Measurements from ENCODE around the gene ATG14. TPM values are rescaled to one million over a fixed set of nuclear protein-coding genes. Genes with fewer than 3 reads are reported as not detected.
A peak's percentile ranks its signal among the peaks of the same experiment; 100 is the strongest.
"Not testable (repeated sequence)": the region's sequence is repeated elsewhere in the genome, so short reads cannot be mapped to it uniquely, and the experiment has no call there.

The ATG14 gene
- total RNA-seq = 10 to 100 TPM in 4 of 6 donors, 1 to 10 TPM in 2; 7.6 to 29.3 (median 11.1) TPM

DNA sequence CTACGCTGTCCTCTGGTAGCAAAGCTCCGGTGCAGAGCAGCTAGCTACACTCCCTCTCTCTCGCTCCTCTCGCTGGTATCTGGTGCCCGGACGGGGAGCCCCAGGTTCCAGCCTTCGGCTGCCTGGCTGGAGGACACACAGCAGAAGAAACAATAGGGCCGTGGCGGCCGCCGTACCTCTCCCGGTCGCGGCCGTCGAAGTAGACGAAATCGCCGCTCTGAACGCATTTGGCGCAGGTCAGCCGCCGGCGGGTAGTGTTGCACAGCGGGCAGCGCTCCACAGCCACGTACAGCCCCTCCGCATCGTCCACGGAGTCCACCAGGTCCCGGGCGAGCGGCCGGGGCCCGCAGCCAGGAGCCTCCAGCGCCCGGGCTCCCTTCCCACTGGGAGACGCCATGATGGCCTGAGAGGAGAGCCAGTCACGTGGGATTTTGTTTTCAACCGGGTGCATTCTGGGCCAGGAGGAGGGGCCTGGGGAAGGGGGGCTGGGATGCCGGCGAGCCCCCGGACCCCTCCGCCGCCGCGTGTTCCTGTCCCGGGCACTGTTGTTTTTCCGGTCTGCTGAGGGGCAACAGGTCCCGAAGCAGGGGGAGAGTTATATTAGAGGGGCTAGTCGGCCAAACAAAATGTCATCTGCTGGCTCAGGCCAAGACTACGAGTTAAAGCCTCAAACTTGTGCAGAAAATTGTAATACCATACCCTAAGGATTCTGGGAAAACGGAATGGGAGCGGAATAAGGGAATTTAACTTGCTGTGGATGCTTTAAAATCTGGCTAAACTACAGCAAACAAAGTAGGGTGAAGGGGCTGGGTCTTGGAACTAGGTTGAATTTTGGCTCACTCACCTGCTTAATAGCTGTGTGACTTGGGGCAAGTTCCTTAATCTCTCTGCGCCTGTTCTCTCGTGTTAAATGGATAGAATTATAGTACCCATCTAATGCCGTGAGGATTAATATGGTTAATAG lies at the start of gene ATG14:
Gene ATG14 (minus strand): TSS at position 405 of the 964 bp plus-strand sequence. CDS start 8 bp downstream, at position 397.
- peak; percentile 84 to 92 for DNase-seq
- H3K4me1 ChIP-seq = peaks cover 10 to 25% (median 19%) of the 10 kb centered on the region in 4 donors
- ATAC-seq (ENCODE audit: low FRiP score in 2 of 2) = peak; percentile 96 to 100
- H3K36me3 ChIP-seq = peaks cover 0 to 2% (median 0%) of the 10 kb centered on the region in 4 donors
- peak within 1 kb of the TSS; percentile 71 to 92 (median 79) for H3K27ac ChIP-seq
- TF ChIP-seq POLR2A (IDR thresholded peaks at IDR 0.05) (peak in 3 of 4 donors; percentile 61 to 71 (median 64)), EP300 (IDR thresholded peaks at IDR 0.05) (no peak), POLR2AphosphoS5 (IDR thresholded peaks at IDR 0.05) (peak; percentile 59 to 81)
- TF ChIP-seq, protein P1, sequence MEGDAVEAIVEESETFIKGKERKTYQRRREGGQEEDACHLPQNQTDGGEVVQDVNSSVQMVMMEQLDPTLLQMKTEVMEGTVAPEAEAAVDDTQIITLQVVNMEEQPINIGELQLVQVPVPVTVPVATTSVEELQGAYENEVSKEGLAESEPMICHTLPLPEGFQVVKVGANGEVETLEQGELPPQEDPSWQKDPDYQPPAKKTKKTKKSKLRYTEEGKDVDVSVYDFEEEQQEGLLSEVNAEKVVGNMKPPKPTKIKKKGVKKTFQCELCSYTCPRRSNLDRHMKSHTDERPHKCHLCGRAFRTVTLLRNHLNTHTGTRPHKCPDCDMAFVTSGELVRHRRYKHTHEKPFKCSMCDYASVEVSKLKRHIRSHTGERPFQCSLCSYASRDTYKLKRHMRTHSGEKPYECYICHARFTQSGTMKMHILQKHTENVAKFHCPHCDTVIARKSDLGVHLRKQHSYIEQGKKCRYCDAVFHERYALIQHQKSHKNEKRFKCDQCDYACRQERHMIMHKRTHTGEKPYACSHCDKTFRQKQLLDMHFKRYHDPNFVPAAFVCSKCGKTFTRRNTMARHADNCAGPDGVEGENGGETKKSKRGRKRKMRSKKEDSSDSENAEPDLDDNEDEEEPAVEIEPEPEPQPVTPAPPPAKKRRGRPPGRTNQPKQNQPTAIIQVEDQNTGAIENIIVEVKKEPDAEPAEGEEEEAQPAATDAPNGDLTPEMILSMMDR (IDR thresholded peaks at IDR 0.05) = peak in 1 of 6 experiments; percentile 8
- H3K9me3 ChIP-seq = no peaks in the 10 kb centered on the region
- H3K4me3 ChIP-seq = peak within 1 kb of the TSS; percentile 70 to 93 (median 77)
- 6 to 13% methylated on average over 13 to 41 of the region's 57 CpGs for WGBS, 2 donors
- H3K27me3 ChIP-seq = no peaks in the 10 kb centered on the region

DNA sequence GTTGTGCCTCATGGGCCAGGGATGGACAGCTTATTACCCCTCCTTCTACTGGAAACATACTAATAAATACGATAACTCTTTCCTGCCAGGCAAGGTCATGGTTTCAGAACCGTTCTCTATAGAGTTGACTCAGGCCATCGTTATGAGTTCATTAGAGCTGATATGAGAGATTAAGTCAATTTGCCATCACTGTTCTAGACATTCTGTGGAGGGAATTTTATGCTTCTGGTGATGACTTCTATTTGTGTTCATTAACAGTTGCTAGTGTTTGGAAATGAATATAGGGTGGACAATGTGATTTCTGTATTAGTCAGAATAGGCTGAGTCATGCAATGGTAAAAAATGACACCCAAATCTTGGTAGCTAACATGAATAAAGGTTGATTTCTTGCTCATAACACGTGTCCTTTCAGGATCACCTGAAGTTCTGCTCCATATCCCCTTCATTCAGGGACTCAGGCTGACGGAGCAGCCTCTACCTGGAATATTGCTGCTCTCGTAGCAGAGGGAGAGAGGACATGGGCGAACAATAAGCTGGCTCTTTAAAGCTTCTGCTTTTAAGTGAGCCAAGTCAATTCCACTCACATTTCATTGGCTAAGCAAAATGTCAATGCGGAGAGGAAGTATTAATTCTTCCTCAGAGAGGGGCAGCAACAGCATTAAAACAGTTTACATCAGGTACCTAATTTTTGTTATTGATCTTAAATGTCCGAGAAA lies 47.3 kb upstream of the ATG14 start:
- H3K27me3 ChIP-seq = no peaks in the 10 kb centered on the region
- TF ChIP-seq, protein P1 (IDR thresholded peaks at IDR 0.05) = no peak
- no peak for TF ChIP-seq POLR2AphosphoS5 (IDR thresholded peaks at IDR 0.05)
- no peak for TF ChIP-seq EP300 (IDR thresholded peaks at IDR 0.05)
- no peak for TF ChIP-seq POLR2A (IDR thresholded peaks at IDR 0.05)
- no peaks in the 10 kb centered on the region for H3K36me3 ChIP-seq
- no peak overlapping the region for H3K4me3 ChIP-seq
- no peak overlapping the region for H3K27ac ChIP-seq
- DNase-seq (no peak), ATAC-seq (ENCODE audit: low FRiP score in 2 of 2) (peak in 1 of 2 donors; percentile 20)
- no peaks in the 10 kb centered on the region for H3K9me3 ChIP-seq
- WGBS, 2 donors = 61 to 64% methylated on average over 9 of the region's 9 CpGs
- H3K4me1 ChIP-seq = peaks cover 6 to 12% (median 8%) of the 10 kb centered on the region in 4 donors

DNA sequence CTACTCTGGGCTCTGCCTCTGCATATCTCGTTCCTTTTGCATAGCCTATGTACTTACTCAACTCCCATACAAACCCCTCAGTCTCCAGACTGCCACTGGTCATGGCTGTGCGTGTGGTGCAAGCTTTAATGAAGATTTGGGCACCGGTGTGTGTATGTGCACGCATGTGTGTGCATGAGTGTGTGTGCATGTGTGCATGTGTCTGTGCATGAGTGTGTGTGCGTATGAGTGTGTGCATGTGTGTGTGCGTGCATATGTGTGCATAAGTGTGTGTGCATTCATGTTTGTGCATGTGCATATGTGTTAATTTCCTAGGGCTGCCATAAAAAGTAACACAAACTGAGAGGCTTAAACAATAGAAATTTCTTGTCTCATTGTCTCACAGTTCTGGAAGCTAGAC lies 45.9 kb upstream of the ATG14 start:
- Histone ChIP-seq H3K27ac (no peak overlapping the region), H3K4me1 (peaks cover 6 to 14% (median 9%) of the 10 kb centered on the region in 4 donors), H3K4me3 (no peak overlapping the region), H3K9me3 (no peaks in the 10 kb centered on the region), H3K27me3 (no peaks in the 10 kb centered on the region), H3K36me3 (no peaks in the 10 kb centered on the region)
- DNase-seq = no peak
- TF ChIP-seq EP300 (IDR thresholded peaks at IDR 0.05) = no peak
- TF ChIP-seq, protein P1 (IDR thresholded peaks at IDR 0.05) = no peak
- no peak for TF ChIP-seq POLR2A (IDR thresholded peaks at IDR 0.05)
- no peak for TF ChIP-seq POLR2AphosphoS5 (IDR thresholded peaks at IDR 0.05)
- 84 to 92% methylated on average over 5 to 6 of the region's 6 CpGs for WGBS, 2 donors
- no peak for ATAC-seq (ENCODE audit: low FRiP score in 2 of 2)

GRCh38 chr14:55456411-55456810 lies 44.8 kb upstream of the ATG14 start:
- not testable (repeated sequence) for H3K4me3 ChIP-seq; H3K36me3 ChIP-seq; H3K27ac ChIP-seq; H3K27me3 ChIP-seq; H3K9me3 ChIP-seq; ATAC-seq (ENCODE audit: low FRiP score in 2 of 2)
- WGBS, 2 donors = 91 to 94% methylated on average over 9 to 21 of the region's 34 CpGs
- DNase-seq = peak in 1 of 2 donors; percentile 74
- peaks cover 6 to 14% (median 9%) of the 10 kb centered on the region in 4 donors for H3K4me1 ChIP-seq
